Measurements from ENCODE around the gene FOXN3. TPM values are rescaled to one million over a fixed set of nuclear protein-coding genes. Genes with fewer than 3 reads are reported as not detected.

FOXN3 gene
- total RNA-seq, 4 donors from 2014 or later: 118 to 211 (median 167) TPM

DNA sequence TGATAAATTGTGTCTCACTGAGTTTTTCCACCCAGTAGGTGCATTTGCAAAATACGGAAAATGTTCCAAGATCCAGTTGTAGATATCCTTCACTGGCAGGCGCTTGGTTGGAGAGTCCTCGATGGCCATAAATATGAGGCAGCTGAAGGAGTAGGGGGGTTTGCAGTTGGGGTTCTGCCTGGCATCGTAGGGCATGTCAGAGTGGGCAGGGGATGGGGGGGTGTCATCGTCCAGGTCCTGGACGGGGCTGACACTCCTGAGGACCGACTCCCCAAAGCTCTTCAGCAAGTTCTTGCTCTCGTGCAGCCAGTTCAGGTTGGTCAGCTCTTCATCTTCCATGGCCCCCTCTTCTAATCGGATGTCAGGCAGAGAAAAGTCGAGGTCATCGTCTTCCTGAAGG lies 5.1 kb downstream of the FOXN3 start:
- intact Hi-C loops (cut with DNase I; ENCODE audit: low total_unique reads): no loop called here
- WGBS, 2 donors: 91 to 93% methylated on average over 11 of the region's 11 CpGs
- DNase-seq (ENCODE audit: low spot score in 2 of 2): no peak
- TF ChIP-seq, protein P1, sequence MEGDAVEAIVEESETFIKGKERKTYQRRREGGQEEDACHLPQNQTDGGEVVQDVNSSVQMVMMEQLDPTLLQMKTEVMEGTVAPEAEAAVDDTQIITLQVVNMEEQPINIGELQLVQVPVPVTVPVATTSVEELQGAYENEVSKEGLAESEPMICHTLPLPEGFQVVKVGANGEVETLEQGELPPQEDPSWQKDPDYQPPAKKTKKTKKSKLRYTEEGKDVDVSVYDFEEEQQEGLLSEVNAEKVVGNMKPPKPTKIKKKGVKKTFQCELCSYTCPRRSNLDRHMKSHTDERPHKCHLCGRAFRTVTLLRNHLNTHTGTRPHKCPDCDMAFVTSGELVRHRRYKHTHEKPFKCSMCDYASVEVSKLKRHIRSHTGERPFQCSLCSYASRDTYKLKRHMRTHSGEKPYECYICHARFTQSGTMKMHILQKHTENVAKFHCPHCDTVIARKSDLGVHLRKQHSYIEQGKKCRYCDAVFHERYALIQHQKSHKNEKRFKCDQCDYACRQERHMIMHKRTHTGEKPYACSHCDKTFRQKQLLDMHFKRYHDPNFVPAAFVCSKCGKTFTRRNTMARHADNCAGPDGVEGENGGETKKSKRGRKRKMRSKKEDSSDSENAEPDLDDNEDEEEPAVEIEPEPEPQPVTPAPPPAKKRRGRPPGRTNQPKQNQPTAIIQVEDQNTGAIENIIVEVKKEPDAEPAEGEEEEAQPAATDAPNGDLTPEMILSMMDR (IDR thresholded peaks at IDR 0.05): no peak
- TF ChIP-seq POLR2A (IDR thresholded peaks at IDR 0.05): no peak
- no peak overlapping the region for H3K4me3 ChIP-seq (ENCODE audit: low read depth, poor library complexity, severe bottlenecking)

DNA sequence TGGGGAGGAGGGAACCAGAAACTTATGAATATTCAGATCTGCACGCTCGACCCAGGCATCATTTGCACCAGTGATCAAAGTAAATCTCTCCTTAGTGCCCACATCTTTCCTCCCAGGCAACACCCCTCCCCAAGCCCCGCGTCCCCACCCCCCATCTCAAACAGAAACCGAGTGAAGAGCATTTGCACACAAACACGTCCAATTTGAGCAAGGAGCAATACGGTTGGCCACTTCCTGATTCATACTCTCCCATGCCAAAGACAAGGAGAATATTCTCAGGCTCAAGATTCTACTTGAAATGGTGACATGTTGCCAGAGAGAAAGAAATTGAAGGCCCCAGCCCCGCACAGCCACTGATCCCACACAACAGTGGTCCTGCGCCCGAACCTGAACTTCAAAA lies 7.1 kb downstream of the FOXN3 start:
- intact Hi-C loops (cut with DNase I; ENCODE audit: low total_unique reads): loop anchor here (10.0 kb wide), 1 partner anchor 225 kb away; no protein-coding TSS in a partner anchor
- DNase-seq (ENCODE audit: low spot score in 2 of 2): no peak
- 34 to 42% methylated on average over 10 of the region's 10 CpGs for WGBS, 2 donors
- TF ChIP-seq, protein P1 (IDR thresholded peaks at IDR 0.05): no peak
- no peak for TF ChIP-seq POLR2A (IDR thresholded peaks at IDR 0.05)
- no peak overlapping the region for H3K4me3 ChIP-seq (ENCODE audit: low read depth, poor library complexity, severe bottlenecking)

DNA sequence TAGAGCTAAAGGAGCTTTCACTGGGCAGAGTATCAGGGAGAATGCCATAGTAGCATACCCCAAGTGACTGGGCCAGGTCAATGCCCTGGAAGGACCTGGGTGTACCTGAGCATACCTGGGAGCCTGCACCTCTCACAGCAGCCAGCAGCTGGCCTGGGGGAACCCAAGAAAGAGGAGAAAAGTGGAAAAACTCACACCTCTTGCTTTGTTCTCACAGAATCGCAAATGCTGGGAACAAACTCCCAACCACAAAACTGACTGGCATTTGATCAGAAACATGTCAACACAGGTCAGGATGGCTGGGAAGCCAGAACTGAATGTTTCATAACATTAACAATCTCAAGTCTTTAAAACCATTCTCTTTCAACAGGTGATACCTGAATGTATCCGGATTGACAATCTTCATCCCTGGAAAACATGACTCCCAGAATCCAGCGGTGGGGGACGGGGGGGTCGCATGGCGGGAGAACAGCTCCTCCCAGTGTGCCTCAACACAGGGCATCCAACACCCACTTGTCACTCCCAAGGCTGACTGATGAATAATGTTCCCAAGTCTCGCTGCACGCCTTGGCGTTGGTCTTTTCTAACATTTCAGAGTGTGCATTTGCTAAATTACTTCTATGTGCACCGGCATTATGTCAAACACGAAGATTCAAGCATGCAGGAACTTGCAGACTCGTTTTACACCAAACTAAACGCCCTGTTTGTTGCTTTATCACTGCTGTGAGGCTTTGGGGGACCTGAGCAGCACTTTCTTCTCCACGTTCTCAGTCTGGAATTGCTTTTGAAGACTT lies 7.9 kb downstream of the FOXN3 start:
- H3K4me3 ChIP-seq (ENCODE audit: low read depth, poor library complexity, severe bottlenecking): no peak overlapping the region
- 47 to 55% methylated on average over 13 to 14 of the region's 14 CpGs for WGBS, 2 donors
- no peak for TF ChIP-seq POLR2A (IDR thresholded peaks at IDR 0.05)
- TF ChIP-seq, protein P1 (IDR thresholded peaks at IDR 0.05): no peak
- peak in 1 of 2 donors; percentile 66 for DNase-seq (ENCODE audit: low spot score in 2 of 2)
- intact Hi-C loops (cut with DNase I; ENCODE audit: low total_unique reads): loop anchor here (10.0 kb wide), 1 partner anchor 224 kb away; no protein-coding TSS in a partner anchor

DNA sequence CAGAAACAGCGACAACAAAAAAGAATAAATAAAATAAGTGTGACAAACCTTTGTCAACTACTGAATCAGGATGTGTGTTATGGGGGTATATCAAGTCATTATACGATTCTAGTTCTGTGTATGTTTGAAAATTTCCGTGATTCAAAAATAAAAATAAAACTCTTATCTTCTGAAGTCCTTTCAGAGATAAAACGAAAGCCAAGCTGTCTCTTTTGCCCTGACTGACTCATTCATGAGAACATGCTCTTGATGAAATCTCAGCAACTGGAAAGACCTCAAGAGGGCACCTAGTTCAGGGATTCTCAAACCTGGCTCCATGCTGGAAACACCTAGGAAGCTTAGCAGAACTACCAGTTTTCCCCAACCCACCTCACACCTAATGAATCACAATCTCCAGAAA lies 9.2 kb downstream of the FOXN3 start:
- 45 to 52% methylated on average over 4 of the region's 4 CpGs for WGBS, 2 donors
- H3K4me3 ChIP-seq (ENCODE audit: low read depth, poor library complexity, severe bottlenecking): no peak overlapping the region
- intact Hi-C loops (cut with DNase I; ENCODE audit: low total_unique reads): loop anchor here (10.0 kb wide), 1 partner anchor 223 kb away; no protein-coding TSS in a partner anchor
- TF ChIP-seq POLR2A (IDR thresholded peaks at IDR 0.05): no peak
- TF ChIP-seq, protein P1 (IDR thresholded peaks at IDR 0.05): no peak
- no peak for DNase-seq (ENCODE audit: low spot score in 2 of 2)

DNA sequence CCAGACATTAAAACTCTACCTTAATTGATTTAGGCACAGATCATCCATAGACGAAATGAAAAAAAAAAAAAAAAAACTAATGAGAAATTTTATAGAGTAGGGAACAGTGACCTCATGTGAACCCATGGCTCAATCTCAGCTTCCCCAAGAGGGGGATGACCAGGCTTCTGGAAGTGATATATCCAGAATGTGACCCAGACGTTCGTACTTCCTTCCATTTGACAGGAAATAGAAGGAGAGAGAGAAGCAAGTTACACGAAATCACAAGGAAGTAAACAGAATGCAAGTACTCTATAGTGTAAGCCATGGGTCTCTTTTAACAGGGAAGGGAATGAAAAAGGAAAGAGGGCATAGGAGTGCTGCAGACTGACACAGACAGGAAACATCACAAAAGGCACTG lies 10.1 kb downstream of the FOXN3 start:
- intact Hi-C loops (cut with DNase I; ENCODE audit: low total_unique reads): loop anchor here (10.0 kb wide), 1 partner anchor 222 kb away; no protein-coding TSS in a partner anchor
- TF ChIP-seq, protein P1 (IDR thresholded peaks at IDR 0.05): no peak
- WGBS, 2 donors: 22 to 23% methylated on average over 4 of the region's 4 CpGs
- no peak for DNase-seq (ENCODE audit: low spot score in 2 of 2)
- H3K4me3 ChIP-seq (ENCODE audit: low read depth, poor library complexity, severe bottlenecking): no peak overlapping the region

Data from lower leg skin (tissue), 4 donors.